K562 (cell line): ENCODE measurements around the gene ODC1. TPM values are rescaled to one million over a fixed set of nuclear protein-coding genes. Genes with fewer than 3 reads are reported as not detected.

Source experiments
- CBX5 ChIP-seq: IDR thresholded peaks from 2 replicates; pipeline ENCODE4 v1.6.1; 2014; ENCODE audit warnings: low read depth, borderline replicate concordance
- CCNT2 ChIP-seq: IDR thresholded peaks from 2 replicates; pipeline ENCODE4 v1.6.1; 2011; ENCODE audit warnings: borderline replicate concordance, low read depth, mild to moderate bottlenecking, moderate library complexity, mixed read lengths, low read length; ENCODE audit not compliant: insufficient read length; ENCODE audit errors: extremely low read depth
- CHD2 ChIP-seq: IDR thresholded peaks from 2 replicates; pipeline ENCODE4 v1.6.1; 2011; ENCODE audit warnings: low read depth, low read length
- CREB1 ChIP-seq, 2 experiments: sonication (generic) in 1 of 2; formaldehyde crosslinking in 1 of 2; IDR thresholded peaks; 2 replicates each; pipeline versions ENCODE4 v1.6.1 to v1.8.0; 2012 to 2022; ENCODE audit warnings: inconsistent platforms in 1 of 2, mild to moderate bottlenecking in 1 of 2, missing genetic modification reagents in 1 of 2, moderate library complexity in 1 of 2
- CSDE1 ChIP-seq, 2 experiments: fragments of 450-650 bp; IDR thresholded peaks; 2 replicates each; pipeline ENCODE4 v1.6.1; 2016; ENCODE audit warnings: mild to moderate bottlenecking in 1 of 2
- EP300 ChIP-seq: IDR thresholded peaks from 2 replicates; pipeline ENCODE4 v1.6.1; 2012; ENCODE audit warnings: low read length, improper control_type of control experiment
- GABPA ChIP-seq: fragments of 200-800 bp; sonication (Bioruptor generic); conservative IDR thresholded peaks from 2 replicates; pipeline ENCODE4 v1.6.1; 2016; ENCODE audit warnings: low read depth, missing genetic modification characterization, missing compliant biosample characterization
- GTF2F1 ChIP-seq: IDR thresholded peaks from 2 replicates; pipeline ENCODE4 v1.6.1; 2011; ENCODE audit warnings: low read depth, low read length, improper control_type of control experiment
- HMBOX1 ChIP-seq: sonication (generic); IDR thresholded peaks from 2 replicates; pipeline ENCODE4 v1.6.1; 2016
- HMGN3 ChIP-seq: IDR thresholded peaks from 2 replicates; pipeline ENCODE4 v1.6.1; 2011; ENCODE audit warnings: borderline replicate concordance, low read depth, mild to moderate bottlenecking, mixed read lengths, low read length; ENCODE audit not compliant: insufficient read length; ENCODE audit errors: extremely low read depth
- NCOA1 ChIP-seq: fragments of 450-650 bp; IDR thresholded peaks from 2 replicates; pipeline ENCODE4 v1.6.1; 2016; ENCODE audit warnings: low read depth
- OTX1 ChIP-seq: fragments of 450-650 bp; formaldehyde crosslinking; IDR thresholded peaks from 2 replicates; pipeline ENCODE4 v1.4.0; 2022; ENCODE audit warnings: mild to moderate bottlenecking
- PTTG1 ChIP-seq: fragments of 450-650 bp; IDR thresholded peaks from 2 replicates; pipeline ENCODE4 v1.6.1; 2016; ENCODE audit warnings: low read depth, mild to moderate bottlenecking, missing genetic modification characterization, missing compliant biosample characterization
- SOX6 ChIP-seq: fragments of 450-650 bp; IDR thresholded peaks from 2 replicates; pipeline ENCODE4 v1.6.1; 2014; ENCODE audit warnings: mild to moderate bottlenecking
- ZFP91 ChIP-seq: sonication (generic); formaldehyde crosslinking; IDR thresholded peaks from 2 replicates; pipeline ENCODE4 v1.8.0; 2022; ENCODE audit warnings: mild to moderate bottlenecking, missing genetic modification reagents
- ZHX1 ChIP-seq: fragments of 150-350 bp; conservative IDR thresholded peaks from 2 replicates; pipeline ENCODE4 v1.6.1; 2014; ENCODE audit warnings: low read length
- ZNF518B ChIP-seq: fragments of 250-450 bp; sonication (Bioruptor Pico); IDR thresholded peaks from 2 replicates; pipeline ENCODE4 v1.5.0; 2021; ENCODE audit warnings: mild to moderate bottlenecking, moderate library complexity
- ZNF695 ChIP-seq: fragments of 450-650 bp; formaldehyde crosslinking; IDR thresholded peaks from 2 replicates; pipeline ENCODE4 v1.4.0; 2020; ENCODE audit warnings: mild to moderate bottlenecking, moderate library complexity
- ZNF707 ChIP-seq: fragments of 250-450 bp; sonication (Bioruptor Pico); conservative IDR thresholded peaks from 2 replicates; pipeline ENCODE4 v1.8.0; 2022; ENCODE audit warnings: inconsistent platforms, mild to moderate bottlenecking, moderate library complexity
- polyA plus RNA-seq, 8 experiments: library from polyadenylated mRNA; depleted of rRNA in 4 of 8; stranded (reverse) in 5 of 8; unstranded in 3 of 8; fragments of >200 nt; fragmentation: Nextera tagmentation in 2 of 8; fragmentation: Illumina TruSeq in 1 of 8; extraction: Ambion mirVana in 2 of 8; extraction: Trizol in 1 of 8; gene quantifications; 2 replicates each; pipeline versions ENCODE4 v1.2.1 to v1.2.3, GENCODE V29; 2011 to 2014; ENCODE audit warnings: inconsistent platforms in 1 of 8, missing spikeins in 1 of 8
- total RNA-seq, 7 experiments: library from RNA; depleted of rRNA in 6 of 7; stranded (reverse); fragments of >200 nt in 6 of 7; fragmentation: Illumina TruSeq in 2 of 7; extraction: Trizol in 2 of 7; gene quantifications; 2 replicates each; pipeline versions ENCODE4 v1.2.1 to v1.2.3, GENCODE V29; 2011 to 2021; ENCODE audit warnings: low replicate concordance in 1 of 7

Gene ODC1
- total and polyA plus RNA-seq, 9 of the 15 experiments (the other 6 are each of a cell fraction or from before 2014, with no cell fraction given) = 142 to 563 (median 457) TPM

GRCh38 chr2:10447300-10447894 lies 730 bp downstream of the ODC1 start (continued):
- no peak for TF ChIP-seq HMBOX1
- TF ChIP-seq CREB1 (IDR thresholded peaks at IDR 0.05) = no peak
- no peak; the same call in 1 of the 2 replicates for TF ChIP-seq CREB1 (CRISPR knock-in tag; IDR thresholded peaks at IDR 0.05)
- no peak for TF ChIP-seq HMGN3
- TF ChIP-seq GABPA (tag) = no peak
- no peak for TF ChIP-seq NCOA1
- TF ChIP-seq CSDE1 (IDR thresholded peaks at IDR 0.05) = no peak
- TF ChIP-seq ZNF707 (CRISPR knock-in tag) = no peak
- TF ChIP-seq EP300 = no peak
- TF ChIP-seq ZNF518B (CRISPR knock-in tag) = no peak
- TF ChIP-seq OTX1 (CRISPR knock-in tag) = no peak
- peak; percentile 14 for TF ChIP-seq CCNT2
- TF ChIP-seq ZHX1 = no peak
- TF ChIP-seq CBX5 = no peak
- TF ChIP-seq CHD2 = peak; percentile 32; the same call in 1 of the 2 replicates
- TF ChIP-seq ZNF695 = no peak
- TF ChIP-seq ZFP91 (CRISPR knock-in tag) = no peak
- TF ChIP-seq PTTG1 = no peak
- no peak for TF ChIP-seq GTF2F1
- no peak for TF ChIP-seq SOX6
